Measurements from ENCODE around the gene MRTFB. TPM values are rescaled to one million over a fixed set of nuclear protein-coding genes. Genes with fewer than 3 reads are reported as not detected.
A peak's percentile ranks its signal among the peaks of the same experiment; 100 is the strongest.

Gene MRTFB
- total and polyA plus RNA-seq, 2 of the 13 experiments (the other 11 are each of a cell fraction or from before 2014, with no cell fraction given), result 11.4 to 14.0 TPM

GRCh38 chr16:14289692-14290340, 218.7 kb downstream of the MRTFB start (continued):
- TF ChIP-seq, protein P1, sequence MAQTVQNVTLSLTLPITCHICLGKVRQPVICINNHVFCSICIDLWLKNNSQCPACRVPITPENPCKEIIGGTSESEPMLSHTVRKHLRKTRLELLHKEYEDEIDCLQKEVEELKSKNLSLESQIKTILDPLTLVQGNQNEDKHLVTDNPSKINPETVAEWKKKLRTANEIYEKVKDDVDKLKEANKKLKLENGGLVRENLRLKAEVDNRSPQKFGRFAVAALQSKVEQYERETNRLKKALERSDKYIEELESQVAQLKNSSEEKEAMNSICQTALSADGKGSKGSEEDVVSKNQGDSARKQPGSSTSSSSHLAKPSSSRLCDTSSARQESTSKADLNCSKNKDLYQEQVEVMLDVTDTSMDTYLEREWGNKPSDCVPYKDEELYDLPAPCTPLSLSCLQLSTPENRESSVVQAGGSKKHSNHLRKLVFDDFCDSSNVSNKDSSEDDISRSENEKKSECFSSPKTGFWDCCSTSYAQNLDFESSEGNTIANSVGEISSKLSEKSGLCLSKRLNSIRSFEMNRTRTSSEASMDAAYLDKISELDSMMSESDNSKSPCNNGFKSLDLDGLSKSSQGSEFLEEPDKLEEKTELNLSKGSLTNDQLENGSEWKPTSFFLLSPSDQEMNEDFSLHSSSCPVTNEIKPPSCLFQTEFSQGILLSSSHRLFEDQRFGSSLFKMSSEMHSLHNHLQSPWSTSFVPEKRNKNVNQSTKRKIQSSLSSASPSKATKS (CRISPR knock-in tag; IDR thresholded peaks at IDR 0.05), result no peak
- TF ChIP-seq TIGD3 (CRISPR knock-in tag; IDR thresholded peaks at IDR 0.05; ENCODE audit: borderline replicate concordance) (no peak), ZNF782 (CRISPR knock-in tag; IDR thresholded peaks at IDR 0.05; ENCODE audit: borderline replicate concordance) (0 out of 2 replicates have a peak, but pooled peaks have one; percentile 51), SP4 (CRISPR knock-in tag; IDR thresholded peaks at IDR 0.05) (0 out of 2 replicates have a peak, but pooled peaks have one; percentile 39), U2AF2 (IDR thresholded peaks at IDR 0.05; ENCODE audit: low read depth, low read length) (no peak), FOXO4 (CRISPR knock-in tag; conservative IDR thresholded peaks at IDR 0.05) (no peak), HCFC1 (IDR thresholded peaks at IDR 0.05; ENCODE audit: low read depth, low read length) (no peak)
- TF ChIP-seq, protein P2, sequence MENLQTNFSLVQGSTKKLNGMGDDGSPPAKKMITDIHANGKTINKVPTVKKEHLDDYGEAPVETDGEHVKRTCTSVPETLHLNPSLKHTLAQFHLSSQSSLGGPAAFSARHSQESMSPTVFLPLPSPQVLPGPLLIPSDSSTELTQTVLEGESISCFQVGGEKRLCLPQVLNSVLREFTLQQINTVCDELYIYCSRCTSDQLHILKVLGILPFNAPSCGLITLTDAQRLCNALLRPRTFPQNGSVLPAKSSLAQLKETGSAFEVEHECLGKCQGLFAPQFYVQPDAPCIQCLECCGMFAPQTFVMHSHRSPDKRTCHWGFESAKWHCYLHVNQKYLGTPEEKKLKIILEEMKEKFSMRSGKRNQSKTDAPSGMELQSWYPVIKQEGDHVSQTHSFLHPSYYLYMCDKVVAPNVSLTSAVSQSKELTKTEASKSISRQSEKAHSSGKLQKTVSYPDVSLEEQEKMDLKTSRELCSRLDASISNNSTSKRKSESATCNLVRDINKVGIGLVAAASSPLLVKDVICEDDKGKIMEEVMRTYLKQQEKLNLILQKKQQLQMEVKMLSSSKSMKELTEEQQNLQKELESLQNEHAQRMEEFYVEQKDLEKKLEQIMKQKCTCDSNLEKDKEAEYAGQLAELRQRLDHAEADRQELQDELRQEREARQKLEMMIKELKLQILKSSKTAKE (CRISPR knock-in tag; IDR thresholded peaks at IDR 0.05; ENCODE audit: borderline replicate concordance), result no peak

All from HepG2 (cell line).